Measurements from ENCODE around the gene CCDC136.

The CCDC136 gene

DNA sequence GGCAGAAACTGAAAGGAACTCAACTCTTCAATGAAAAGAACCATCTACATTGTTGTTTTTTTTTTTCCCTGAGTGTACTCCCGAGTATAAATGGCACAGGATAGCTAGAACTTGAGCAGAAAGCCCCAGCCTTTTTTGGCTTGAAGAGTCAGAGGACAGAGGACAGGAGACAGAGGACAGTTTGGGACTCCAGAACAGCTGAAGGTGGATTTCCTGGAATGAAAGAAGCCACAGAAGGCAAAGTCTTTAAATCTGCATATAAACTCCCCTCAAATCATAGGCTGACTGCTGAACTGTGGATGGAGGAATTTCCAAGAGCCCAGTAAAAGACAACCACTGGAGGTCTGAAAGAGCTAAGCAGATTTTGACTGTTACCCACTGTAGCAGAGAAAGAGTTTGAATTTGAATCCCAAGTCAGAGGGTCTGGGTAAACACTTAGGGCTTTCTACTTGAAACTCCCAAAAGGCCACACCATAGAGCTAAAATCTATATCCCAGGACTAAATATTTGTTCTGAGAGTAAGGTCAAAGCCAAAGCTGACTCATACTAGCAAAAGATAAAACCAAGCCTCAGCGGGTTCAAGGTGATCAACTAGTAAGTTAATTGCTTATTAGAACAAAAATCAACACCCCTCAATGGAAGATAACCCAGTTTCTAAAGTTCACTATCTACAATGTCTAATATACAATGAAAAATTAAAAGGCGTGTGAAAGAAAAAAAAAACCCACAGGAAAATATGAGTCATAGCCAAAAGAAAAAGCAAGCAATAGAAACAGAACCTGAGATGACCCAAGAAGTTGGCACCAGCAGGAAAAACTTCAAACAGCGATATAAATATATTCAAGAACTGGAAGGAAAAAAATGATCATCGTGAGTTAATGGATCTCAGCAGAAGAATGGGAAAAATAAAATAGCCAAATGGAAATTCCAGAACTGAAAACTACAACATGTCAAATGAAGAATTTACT is 14.3 kb upstream of the CCDC136 start:
- no peak for DNase-seq (ENCODE audit: low spot score)

DNA sequence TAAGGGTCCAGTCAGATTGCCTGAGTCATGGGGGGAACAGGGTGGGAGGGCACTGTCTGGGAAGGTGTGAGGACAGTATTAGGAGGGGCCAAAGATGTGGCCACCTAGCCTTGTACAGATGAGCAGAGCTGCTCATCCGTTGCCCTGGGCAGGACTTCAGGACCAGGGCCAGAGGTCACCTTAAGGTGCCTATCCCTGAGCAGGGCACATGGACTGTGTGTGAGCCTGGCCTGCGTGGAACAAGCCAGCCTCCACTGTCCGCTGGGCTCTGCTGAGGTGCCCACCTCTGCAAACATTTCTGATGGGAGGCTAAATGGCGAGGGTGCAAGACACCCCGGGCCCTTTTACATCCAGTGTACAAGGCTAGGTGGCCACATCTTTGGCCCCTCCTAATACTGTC is 12.8 kb upstream of the CCDC136 start:
- no peak for DNase-seq (ENCODE audit: low spot score)

DNA sequence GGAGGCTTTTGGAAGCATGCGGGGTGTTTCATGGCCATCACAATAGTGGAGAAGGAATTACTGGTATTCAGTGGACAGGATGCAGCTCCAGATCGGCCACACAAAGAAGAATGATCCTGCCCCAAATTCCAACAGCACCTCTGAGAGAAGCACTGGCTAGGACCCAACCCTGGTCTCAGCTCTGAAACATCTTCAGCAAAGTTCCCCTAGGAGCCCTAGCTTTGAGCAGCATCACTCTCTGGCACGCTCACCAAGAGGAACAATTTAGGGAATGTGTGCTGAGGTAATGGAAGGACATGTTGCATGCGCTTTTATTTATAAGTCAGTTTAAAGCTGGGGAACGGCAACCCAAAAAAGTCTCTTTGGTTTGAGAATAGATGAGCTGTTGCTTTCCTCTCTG is 10.6 kb upstream of the CCDC136 start:
- DNase-seq (ENCODE audit: low spot score), result no peak

DNA sequence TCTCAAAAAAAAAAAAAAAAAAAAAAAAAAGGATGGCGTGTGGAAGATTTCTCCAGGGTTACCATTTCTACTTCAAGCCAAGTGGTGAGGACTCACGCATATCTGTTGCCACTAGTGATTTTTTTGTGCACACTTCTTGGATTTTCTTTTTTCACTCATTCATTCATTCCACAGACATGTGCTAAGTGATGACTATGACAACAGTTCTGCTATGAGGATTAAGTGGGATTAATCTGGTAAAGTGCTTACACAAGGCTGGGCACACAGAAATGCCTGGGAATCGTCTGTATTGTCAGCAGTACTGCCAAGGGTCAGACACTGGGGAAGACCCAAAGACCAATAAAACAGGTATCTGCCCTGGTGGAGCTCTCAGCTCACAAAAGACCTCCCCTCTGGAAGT is 9.9 kb upstream of the CCDC136 start:
- no peak for DNase-seq (ENCODE audit: low spot score)

DNA sequence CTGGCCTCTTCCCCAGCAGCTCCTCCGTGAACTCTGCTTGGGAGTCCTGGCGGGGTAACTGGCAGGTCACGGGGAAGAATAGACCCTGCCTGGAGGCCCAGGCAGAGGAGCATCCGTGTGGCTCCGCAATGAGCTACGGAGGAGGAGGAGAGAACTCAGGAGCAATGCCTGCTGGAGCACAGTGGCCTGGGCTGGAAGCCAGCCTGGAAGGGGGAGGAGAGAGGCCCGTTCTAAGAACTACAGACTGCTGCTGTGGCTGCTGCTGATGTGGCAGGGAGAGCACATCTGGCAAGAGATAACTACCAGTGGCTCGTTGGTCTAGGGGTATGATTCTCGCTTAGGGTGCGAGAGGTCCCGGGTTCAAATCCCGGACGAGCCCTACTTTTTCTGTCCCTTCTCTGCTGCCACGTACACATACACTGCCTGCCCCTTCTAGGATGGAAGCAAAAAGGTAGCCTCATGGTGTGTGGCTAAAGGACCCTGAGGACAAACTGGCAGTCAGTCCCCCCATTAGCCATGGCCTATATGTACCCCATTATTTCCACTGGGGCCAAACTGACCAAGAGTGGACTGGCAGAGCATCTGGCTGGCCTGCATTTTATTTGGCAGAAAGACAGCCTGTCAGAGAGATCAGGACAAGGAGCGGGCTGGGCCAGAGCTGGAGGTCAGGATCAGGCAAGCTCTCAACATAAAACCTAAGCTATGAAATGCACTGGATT is 8.5 kb upstream of the CCDC136 start:
- peak; percentile 72 for DNase-seq (ENCODE audit: low spot score)

DNA sequence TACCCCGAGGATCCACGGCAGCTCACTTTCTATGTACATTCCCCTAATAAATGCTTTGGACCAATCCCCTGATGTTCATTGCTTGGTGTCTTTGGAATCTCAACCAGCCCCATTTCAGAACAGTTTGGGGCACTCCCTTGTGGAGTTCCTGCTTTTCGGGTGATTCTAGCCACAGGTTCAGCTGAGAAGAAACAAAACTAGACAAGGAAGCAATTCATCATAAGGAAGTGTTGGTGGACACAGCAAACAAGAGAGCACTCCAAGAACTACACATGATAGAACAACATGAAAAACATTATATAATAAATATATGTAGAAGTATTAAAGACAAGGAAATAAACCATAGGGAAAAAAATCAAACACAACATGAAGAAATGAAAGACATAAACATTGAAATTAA is 6.0 kb upstream of the CCDC136 start:
- no peak for DNase-seq (ENCODE audit: low spot score)

DNA sequence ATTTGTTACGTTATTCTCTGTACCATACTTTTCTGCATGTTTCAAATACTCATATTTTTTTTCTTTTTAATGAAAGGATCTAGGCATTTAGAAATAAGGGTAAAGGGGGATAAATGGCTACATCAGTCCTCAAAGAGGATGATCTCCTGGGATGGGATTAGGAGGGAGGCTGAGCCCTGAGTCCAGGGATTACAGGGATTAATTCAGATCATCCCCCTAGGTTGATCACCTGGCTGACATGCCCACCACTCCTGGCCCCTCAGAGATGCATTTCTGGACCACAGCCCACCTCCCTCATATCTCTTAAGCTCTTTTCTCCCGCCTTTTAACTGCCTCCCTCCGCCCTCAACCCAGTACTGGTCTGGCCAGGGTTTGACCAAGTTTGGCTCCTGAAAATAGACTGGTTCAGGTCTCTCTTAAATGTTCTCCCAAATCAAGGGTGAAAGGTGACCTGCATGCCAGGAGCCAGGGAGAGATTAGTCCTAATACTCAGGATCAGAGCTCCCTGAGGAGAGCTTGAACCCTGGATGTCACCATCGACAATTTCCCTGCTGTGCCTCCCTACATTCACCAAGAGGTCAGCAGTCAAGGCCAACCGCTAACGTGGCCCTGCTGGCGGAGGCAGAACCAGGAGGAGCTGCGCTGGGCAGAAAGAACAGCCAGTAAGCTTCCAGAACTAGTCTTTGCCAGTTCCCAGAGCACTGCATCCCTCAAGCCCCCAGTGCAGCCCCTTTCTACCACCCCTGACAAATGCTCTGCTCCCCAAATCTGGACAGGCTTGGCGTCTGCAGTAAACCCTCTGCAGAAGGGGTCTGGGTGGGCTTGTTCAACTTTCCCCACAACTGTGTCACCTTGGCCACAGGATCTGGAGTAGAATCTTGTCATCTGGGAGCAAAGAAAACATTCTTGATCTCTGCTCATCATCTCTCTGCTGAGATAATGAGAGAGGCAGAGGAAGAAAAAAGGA is 3.0 kb upstream of the CCDC136 start:
- DNase-seq (ENCODE audit: low spot score), result no peak

DNA sequence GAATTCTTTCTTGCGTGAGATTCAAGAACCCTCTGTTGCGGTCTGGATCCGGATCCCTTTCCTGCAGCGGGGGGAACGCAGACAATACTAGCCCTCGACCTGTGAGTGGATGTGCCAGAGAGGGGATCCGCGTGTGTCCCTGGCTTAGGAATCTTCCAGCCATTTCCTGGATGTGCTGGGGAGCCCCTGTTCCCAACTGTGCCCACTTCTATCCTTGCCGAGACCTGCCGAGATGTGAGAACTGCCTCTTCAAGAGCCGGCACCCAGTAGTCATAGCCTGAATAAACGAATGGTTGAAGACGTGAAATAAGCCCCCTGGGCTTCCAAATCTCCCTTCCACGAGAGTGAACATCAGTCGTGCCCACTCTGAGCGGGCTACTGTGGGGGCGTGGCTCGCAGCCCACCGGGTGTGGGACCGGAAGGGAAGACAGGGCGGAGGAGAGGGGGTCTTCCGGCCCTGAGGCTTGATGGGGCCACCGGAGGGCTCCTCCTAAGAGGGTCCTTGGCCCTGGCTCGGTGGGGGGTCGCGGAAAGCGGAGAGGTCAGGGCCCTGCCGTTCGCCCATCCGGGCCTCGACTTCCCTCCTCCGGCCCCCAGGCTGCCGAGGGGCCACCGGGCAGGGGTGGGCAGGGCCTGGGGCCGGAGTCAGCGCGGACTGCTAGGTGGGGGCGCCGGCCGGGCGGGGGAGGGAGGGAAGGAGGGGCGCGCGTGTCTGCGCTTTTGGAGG is 1.3 kb upstream of the CCDC136 start:
- no peak for DNase-seq (ENCODE audit: low spot score)

DNA sequence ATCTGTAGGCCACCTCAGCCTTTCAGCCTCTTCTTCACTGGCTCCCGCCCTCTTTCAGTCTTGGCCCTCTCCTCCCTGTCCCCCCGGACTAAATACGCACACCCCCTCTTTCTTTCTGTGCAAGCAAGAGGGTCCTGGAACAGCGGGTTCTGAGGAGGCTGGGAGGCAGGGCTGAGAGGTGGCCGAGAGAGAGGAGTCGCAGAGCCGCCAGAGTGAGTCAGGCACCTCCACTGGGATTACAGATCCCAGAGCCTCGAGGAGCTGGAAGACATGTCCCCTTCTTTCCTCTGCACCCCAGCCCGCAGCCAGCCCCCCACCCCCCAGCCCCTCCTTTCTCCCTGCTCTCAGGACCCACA is 182 bp downstream of the CCDC136 start:
- no peak for DNase-seq (ENCODE audit: low spot score)

DNA sequence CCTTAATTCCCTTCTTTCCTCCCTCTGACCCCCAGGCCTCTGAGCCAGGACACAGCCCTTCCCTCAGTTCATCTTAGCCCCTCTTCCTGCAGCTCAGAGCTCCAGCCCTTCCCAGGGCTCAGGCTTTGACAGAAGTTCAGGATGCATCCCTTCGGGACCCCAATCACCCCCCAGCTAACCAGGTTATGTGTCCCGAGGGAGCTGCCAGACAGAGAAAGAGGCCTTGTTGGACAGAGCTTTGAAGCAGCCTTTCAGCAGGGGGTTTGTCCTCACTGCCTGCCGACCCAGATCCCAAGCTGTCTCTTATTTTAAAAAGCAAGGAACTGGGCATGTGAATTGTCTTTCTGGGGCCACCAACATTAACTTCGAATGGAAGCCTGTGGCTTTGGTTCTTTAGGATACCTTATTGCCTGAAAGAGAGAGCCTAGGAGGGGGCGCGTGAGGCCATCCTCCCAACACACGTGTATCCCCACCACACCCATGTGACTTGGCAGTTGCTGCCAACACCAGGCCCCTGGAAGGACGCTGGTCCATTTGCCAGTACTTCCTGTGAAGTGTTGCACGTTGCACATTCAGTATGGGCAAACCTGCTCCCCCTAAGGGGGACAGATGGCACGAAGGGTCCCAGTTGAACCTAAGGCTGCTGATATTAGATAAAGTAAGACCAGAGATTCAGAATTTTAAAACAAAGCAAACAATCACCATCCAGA is 858 bp downstream of the CCDC136 start:
- DNase-seq (ENCODE audit: low spot score), result peak; percentile 79

DNA sequence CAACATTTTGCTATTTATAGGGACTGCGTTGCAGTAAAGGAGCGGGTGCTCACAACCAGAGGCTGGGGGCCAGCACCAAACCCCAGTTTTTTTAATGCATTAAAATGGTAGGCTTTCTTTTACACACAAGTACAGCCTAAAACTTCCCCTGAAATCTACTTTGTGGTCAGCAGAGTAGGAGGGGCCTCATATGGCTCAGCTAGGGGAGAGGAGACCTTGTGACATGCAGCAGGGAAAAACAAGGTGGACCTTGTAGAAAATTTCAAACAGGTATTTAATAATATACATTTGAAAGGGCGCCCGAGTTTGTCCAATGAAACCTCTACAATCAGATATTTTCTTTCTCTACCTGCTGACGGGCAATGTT is 1.4 kb downstream of the CCDC136 start:
- DNase-seq (ENCODE audit: low spot score), result no peak

DNA sequence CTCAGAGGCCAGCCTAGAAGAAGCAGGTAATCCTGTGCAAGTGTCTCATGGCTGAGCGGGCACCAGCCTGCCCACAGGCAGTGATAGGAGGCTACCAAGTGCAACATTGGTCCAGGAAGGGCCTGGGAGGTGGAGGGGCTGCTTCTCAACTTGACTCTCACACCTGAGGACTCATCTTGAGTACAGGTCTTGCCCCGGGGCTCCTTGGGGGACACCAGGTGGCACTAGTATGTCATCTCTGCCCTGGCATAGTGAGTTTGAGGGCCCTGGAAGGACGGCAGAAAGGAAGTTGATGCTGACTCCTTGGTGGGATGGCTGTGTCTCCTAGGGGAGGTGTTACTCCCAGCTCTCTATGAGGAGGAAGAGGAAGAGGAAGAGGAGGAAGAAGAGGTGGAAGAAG is 2.3 kb downstream of the CCDC136 start:
- DNase-seq (ENCODE audit: low spot score), result no peak

DNA sequence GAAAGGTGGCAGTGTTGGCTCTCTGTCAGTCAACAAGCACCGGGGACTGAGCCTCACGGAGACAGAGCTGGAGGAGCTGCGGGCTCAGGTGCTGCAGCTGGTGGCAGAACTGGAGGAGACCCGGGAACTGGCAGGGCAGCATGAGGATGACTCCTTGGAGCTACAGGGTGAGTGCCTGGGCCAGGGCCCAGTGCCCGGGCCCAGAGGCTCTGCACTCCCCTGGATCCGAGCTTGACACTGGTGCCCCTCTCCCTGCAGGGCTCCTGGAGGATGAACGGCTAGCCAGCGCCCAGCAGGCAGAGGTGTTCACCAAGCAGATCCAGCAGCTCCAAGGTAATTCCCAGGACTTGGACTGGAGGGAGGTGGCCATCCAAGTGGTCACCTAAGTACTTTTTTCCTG is 2.7 kb downstream of the CCDC136 start:
- no peak for DNase-seq (ENCODE audit: low spot score)

DNA sequence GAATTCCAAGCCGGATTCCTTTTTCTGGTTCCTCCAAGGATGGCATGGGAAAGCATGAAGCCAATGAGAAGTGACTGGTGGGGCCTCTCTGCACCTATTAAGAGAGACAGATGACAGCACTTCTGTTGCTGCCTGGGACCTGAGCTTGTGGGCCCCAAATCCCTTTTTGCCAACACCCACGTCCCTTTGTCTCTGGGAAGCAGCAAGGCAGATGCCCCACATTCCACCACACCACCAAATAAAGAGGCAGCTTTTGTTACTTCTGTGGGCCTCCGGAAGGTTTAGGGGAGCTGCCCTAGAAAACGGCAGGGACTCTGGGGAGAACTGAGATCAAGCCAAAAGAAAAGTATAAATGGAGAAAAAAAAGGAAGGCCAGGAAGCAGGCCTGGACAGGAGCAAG is 3.4 kb downstream of the CCDC136 start:
- DNase-seq (ENCODE audit: low spot score), result no peak

DNA sequence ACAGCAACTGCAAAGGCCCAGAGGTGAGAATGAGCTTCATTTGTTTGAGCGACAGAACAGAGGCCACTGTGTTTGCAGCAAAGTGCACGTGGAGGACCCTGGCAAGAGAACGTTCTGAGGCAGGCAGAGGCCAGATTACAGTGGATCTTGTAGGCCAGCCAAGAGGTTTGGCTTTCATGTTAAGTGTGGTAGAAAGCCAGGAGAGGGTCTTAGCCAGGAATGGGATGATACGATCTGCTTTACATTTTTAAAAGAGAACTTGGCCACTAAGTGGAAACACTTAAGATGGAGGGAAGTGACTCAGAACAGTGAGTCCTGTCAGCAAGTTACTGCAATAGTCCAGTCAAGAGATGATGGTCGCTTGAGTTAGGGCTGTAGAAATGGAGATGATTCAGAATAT is 4.6 kb downstream of the CCDC136 start:
- no peak for DNase-seq (ENCODE audit: low spot score)

DNA sequence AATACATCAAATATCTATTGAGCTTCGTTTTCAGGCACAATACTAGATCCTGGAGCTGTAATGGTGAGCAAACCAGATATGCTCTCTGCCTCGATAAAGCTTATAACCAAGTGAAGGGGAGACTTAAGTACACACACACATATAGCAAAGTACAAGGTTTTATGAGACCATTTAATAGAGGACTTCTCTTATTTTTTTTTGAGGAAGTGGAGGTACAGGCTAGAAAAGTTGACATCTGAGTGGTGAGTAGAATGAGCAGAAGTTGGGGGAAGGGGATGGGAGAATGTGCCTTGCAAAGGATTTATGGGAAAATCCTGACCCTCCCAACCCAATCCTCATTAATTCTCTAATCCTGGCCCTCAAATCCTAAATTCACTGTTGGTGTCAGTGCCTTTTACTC is 7.7 kb downstream of the CCDC136 start:
- DNase-seq (ENCODE audit: low spot score), result no peak

DNA sequence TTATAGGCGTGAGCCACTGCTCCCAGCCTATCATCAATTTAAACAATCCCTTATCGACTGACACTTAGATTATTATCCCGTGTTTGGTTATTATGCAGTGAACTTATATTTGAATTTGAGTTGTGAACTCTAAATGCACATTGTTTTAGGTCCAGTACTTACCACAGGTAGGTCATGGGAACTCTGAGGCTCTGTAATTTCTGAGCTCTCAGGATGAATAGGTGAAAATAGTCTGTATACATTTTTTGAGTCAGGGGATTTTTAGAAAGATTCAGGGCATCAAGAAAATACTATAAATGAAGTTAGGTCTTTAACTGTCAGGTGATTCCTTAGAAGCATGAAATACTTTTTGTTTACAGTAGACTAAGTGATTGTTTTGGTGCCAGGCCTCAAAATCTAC is 8.8 kb downstream of the CCDC136 start:
- DNase-seq (ENCODE audit: low spot score), result no peak

DNA sequence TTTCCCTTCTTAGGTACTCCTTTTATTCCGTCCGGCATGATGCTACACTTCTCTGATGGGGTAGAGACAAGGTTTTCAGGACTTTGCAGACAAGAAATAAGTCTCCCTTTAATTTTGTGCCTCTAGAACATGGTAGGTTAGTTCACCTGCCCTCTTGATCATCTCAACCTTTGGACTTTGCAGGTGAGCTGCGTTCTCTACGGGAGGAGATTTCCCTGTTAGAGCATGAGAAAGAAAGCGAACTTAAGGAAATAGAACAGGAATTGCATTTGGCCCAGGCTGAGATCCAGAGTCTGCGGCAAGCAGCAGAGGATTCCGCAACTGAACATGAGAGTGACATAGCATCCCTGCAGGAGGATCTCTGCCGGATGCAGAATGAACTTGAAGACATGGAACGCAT is 9.2 kb downstream of the CCDC136 start:
- DNase-seq (ENCODE audit: low spot score), result no peak

DNA sequence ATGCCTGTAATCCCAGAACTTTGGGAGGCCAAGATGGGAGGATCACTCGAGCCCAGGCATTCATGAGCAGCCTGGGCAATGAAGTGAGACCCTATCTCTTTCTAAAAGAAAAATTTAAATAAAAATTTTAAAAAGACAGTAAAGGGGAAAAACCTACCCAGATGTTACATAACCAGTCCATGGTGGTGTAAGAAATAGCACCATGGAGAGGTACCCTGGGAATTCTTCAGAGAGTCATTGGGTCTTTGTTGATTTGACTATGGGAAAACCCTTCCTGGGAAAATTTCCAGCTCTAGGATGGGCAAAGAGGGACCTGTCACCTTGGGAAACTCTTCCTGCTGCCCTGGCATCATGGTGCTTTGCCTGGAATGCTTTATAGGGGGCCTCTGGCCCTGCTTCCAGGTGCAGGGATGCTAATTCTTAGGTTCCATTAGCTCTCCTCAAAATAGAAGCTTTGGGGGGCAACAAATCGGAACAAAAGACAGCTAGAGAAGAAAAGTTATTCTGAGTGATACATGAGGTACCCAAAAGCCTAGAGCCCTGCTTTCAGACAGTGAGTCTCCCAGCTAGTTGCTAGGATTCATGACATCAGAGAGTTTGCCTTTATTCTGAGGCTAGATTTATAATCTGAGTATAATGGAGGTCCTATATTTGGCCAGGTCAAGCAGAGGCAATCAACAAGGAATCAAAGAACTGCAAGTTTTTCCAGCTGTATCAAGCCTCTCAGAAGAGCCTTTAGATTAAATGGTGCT is 10.1 kb downstream of the CCDC136 start:
- no peak for DNase-seq (ENCODE audit: low spot score)

DNA sequence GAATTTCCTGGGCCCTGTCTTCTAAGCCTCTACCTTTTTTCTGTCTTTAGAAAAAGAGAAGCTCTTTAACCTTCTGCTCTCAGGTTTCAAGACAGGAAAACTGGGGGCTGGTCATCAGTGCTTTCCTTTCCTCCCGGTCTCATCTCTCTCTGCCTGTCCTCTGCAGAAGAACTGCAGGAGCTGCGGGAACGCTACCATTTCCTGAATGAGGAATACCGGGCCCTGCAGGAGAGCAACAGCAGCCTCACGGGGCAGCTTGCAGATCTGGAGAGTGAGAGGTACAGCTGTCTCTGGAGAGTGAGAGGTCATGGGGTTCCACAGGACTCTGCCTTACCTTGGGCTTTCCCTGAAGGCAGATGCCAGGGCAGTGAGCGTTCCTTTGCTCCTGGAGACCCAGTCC is 12.7 kb downstream of the CCDC136 start:
- DNase-seq (ENCODE audit: low spot score), result no peak

Measured in cerebellar cortex (tissue), 1 donor.